Measurements from ENCODE around the gene LIME1. TPM values are rescaled to one million over a fixed set of nuclear protein-coding genes. Genes with fewer than 3 reads are reported as not detected.

LIME1 gene
- total and polyA plus RNA-seq, 9 of the 15 experiments (the other 6 are each of a cell fraction or from before 2014, with no cell fraction given), result 0.11 to 17.1 (median 2.8) TPM; not detected in 2

DNA sequence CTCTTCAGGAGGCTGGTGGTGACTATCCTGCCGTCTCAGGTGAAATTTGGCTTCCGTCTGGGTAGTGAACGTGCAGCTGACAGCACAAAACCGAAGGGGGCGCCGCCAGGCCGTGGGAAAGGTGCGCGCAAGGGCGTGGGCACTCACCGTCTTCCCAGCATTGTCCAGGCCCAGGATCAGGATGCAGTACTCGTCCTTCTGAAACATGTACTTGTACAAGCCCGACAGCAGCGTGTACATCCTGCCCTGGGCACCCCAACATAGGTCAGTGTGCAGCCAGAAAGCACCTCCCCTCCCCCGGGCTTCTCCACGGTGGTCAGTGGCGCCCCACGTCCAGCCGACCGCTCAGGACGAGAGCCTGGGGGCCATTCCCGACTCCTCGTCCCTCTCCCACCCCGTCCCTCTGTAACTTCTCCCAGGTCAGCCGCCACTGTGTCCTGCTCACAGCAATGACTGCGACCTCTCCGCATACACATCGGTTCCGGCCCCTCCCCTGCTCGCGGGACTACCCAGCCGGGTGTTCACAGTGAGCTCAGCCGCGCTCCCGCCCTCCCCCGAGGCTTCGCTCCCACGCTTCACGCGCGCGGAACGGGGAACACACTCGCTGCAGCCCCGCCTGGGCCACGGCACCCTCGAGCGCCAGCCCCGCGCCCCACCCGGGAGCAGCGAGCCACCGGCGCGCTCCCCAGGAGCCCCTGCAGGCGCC, 29.5 kb upstream of the LIME1 start (continued):
- TF ChIP-seq KDM4B (IDR thresholded peaks at IDR 0.05; ENCODE audit: borderline replicate concordance in 2 of 2, low read depth in 1 of 2) (peak in 1 of 2 experiments; percentile 48; a peak in 1 of 4 replicates), FOXP1 (CRISPR knock-in tag; IDR thresholded peaks at IDR 0.05) (no peak), ZNF408 (CRISPR knock-in tag; IDR thresholded peaks at IDR 0.05; ENCODE audit: low read depth) (no peak), CXXC5 (CRISPR knock-in tag; IDR thresholded peaks at IDR 0.05) (peak; percentile 47), ZFP36 (IDR thresholded peaks at IDR 0.05; ENCODE audit: low read depth, low read length, partially characterized antibody) (no peak), NELFE (IDR thresholded peaks at IDR 0.05; ENCODE audit: insufficient read depth, insufficient read length) (no peak), ESRRA (IDR thresholded peaks at IDR 0.05; ENCODE audit: borderline replicate concordance, low read depth) (peak; percentile 13; the same call in 1 of the 2 replicates), ETV6 (IDR thresholded peaks at IDR 0.05; ENCODE audit: borderline replicate concordance in 1 of 2, low read depth in 2 of 2, low read length in 1 of 2) (no peak), ETV6 (CRISPR knock-in tag; IDR thresholded peaks at IDR 0.05; ENCODE audit: borderline replicate concordance) (no peak), LCOR (CRISPR knock-in tag; IDR thresholded peaks at IDR 0.05) (no peak), TCF7L2 (IDR thresholded peaks at IDR 0.05; ENCODE audit: low read depth, low read length) (no peak), ZNF217 (CRISPR knock-in tag; IDR thresholded peaks at IDR 0.05) (no peak), NCOR1 (IDR thresholded peaks at IDR 0.05) (no peak), PURB (CRISPR knock-in tag; IDR thresholded peaks at IDR 0.05; ENCODE audit: low read depth) (no peak), FIP1L1 (IDR thresholded peaks at IDR 0.05; ENCODE audit: low read depth, low read length, poor library complexity, severe bottlenecking) (no peak)
- TF ChIP-seq, protein P1, sequence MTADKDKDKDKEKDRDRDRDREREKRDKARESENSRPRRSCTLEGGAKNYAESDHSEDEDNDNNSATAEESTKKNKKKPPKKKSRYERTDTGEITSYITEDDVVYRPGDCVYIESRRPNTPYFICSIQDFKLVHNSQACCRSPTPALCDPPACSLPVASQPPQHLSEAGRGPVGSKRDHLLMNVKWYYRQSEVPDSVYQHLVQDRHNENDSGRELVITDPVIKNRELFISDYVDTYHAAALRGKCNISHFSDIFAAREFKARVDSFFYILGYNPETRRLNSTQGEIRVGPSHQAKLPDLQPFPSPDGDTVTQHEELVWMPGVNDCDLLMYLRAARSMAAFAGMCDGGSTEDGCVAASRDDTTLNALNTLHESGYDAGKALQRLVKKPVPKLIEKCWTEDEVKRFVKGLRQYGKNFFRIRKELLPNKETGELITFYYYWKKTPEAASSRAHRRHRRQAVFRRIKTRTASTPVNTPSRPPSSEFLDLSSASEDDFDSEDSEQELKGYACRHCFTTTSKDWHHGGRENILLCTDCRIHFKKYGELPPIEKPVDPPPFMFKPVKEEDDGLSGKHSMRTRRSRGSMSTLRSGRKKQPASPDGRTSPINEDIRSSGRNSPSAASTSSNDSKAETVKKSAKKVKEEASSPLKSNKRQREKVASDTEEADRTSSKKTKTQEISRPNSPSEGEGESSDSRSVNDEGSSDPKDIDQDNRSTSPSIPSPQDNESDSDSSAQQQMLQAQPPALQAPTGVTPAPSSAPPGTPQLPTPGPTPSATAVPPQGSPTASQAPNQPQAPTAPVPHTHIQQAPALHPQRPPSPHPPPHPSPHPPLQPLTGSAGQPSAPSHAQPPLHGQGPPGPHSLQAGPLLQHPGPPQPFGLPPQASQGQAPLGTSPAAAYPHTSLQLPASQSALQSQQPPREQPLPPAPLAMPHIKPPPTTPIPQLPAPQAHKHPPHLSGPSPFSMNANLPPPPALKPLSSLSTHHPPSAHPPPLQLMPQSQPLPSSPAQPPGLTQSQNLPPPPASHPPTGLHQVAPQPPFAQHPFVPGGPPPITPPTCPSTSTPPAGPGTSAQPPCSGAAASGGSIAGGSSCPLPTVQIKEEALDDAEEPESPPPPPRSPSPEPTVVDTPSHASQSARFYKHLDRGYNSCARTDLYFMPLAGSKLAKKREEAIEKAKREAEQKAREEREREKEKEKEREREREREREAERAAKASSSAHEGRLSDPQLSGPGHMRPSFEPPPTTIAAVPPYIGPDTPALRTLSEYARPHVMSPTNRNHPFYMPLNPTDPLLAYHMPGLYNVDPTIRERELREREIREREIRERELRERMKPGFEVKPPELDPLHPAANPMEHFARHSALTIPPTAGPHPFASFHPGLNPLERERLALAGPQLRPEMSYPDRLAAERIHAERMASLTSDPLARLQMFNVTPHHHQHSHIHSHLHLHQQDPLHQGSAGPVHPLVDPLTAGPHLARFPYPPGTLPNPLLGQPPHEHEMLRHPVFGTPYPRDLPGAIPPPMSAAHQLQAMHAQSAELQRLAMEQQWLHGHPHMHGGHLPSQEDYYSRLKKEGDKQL (CRISPR knock-in tag; IDR thresholded peaks at IDR 0.05; ENCODE audit: borderline replicate concordance), result no peak
- TF ChIP-seq, protein P2, sequence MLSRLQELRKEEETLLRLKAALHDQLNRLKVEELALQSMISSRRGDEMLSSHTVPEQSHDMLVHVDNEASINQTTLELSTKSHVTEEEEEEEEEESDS (CRISPR knock-in tag; IDR thresholded peaks at IDR 0.05), result no peak
- TF ChIP-seq, protein P3, sequence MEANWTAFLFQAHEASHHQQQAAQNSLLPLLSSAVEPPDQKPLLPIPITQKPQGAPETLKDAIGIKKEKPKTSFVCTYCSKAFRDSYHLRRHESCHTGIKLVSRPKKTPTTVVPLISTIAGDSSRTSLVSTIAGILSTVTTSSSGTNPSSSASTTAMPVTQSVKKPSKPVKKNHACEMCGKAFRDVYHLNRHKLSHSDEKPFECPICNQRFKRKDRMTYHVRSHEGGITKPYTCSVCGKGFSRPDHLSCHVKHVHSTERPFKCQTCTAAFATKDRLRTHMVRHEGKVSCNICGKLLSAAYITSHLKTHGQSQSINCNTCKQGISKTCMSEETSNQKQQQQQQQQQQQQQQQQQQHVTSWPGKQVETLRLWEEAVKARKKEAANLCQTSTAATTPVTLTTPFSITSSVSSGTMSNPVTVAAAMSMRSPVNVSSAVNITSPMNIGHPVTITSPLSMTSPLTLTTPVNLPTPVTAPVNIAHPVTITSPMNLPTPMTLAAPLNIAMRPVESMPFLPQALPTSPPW (CRISPR knock-in tag; IDR thresholded peaks at IDR 0.05), result peak; percentile 65
- TF ChIP-seq, protein P4, sequence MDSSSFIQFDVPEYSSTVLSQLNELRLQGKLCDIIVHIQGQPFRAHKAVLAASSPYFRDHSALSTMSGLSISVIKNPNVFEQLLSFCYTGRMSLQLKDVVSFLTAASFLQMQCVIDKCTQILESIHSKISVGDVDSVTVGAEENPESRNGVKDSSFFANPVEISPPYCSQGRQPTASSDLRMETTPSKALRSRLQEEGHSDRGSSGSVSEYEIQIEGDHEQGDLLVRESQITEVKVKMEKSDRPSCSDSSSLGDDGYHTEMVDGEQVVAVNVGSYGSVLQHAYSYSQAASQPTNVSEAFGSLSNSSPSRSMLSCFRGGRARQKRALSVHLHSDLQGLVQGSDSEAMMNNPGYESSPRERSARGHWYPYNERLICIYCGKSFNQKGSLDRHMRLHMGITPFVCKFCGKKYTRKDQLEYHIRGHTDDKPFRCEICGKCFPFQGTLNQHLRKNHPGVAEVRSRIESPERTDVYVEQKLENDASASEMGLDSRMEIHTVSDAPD (CRISPR knock-in tag; IDR thresholded peaks at IDR 0.05), result no peak
